Mononuclear cell (primary cell): ENCODE data around the gene ALPK3. TPM values are rescaled to one million over a fixed set of nuclear protein-coding genes. Genes with fewer than 3 reads are reported as not detected.

Source experiments
- H3K27me3 ChIP-seq: 2 replicates; pipeline ENCODE4 v1.6.0; 2011; ENCODE audit warnings: low read length, control low read depth; ENCODE audit not compliant: insufficient read depth
- H3K4me1 ChIP-seq: 2 replicates; pipeline ENCODE4 v1.5.1; 2011; ENCODE audit warnings: mild to moderate bottlenecking, low read length, control low read depth; ENCODE audit not compliant: insufficient read depth
- H3K4me3 ChIP-seq: 2 replicates; pipeline ENCODE4 v1.5.1; 2011; ENCODE audit warnings: mild to moderate bottlenecking, low read length, moderate library complexity
- H3K9me3 ChIP-seq: 2 replicates; pipeline ENCODE4 v1.5.1; 2011; ENCODE audit warnings: low read depth, mild to moderate bottlenecking, control low read depth, low read length
- total RNA-seq: library from RNA; depleted of rRNA; stranded (reverse); fragments of >200 nt; gene quantifications from one replicate; pipeline ENCODE4 v1.2.3, GENCODE V29; 2012

The ALPK3 gene
- total RNA-seq, 1 donor = 0.10 TPM

GRCh38 chr15:84889991-84890669, 73.0 kb downstream of the ALPK3 start:
- Histone ChIP-seq H3K27me3 (no peaks in the 10 kb centered on the region), H3K4me1 (no peaks in the 10 kb centered on the region), H3K9me3 (no peaks in the 10 kb centered on the region), H3K4me3 (no peak overlapping the region)

DNA sequence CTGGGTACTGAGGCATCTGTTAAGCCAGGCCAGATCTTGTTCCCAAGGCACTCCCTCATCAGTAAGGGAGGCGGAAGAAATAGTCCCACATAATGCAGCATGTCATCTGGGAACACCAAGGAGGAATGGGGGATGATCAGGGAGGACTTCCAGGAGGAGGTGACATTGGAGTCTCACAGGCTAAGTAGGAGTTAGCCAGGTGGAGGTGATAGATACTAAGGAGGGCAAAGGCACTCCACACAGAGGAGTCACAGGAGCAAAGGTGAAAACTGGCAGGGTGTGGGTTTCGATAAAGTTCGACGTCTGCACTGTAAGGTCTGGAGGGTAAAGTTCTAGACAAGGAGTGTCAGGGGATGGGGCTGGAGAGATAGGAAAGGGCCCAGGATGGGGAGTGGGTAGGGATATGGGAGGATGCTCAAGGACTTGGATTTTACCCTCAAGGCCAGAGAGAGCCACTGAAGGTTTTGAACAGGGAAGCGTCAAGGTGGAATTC, 73.6 kb downstream of the ALPK3 start:
- H3K27me3 ChIP-seq = no peaks in the 10 kb centered on the region
- no peak overlapping the region for H3K4me3 ChIP-seq
- no peaks in the 10 kb centered on the region for H3K9me3 ChIP-seq
- H3K4me1 ChIP-seq = no peaks in the 10 kb centered on the region

GRCh38 chr15:84891339-84891738, 74.2 kb downstream of the ALPK3 start:
- Histone ChIP-seq H3K27me3 (no peaks in the 10 kb centered on the region), H3K4me3 (no peak overlapping the region), H3K9me3 (no peaks in the 10 kb centered on the region), H3K4me1 (no peaks in the 10 kb centered on the region)

DNA sequence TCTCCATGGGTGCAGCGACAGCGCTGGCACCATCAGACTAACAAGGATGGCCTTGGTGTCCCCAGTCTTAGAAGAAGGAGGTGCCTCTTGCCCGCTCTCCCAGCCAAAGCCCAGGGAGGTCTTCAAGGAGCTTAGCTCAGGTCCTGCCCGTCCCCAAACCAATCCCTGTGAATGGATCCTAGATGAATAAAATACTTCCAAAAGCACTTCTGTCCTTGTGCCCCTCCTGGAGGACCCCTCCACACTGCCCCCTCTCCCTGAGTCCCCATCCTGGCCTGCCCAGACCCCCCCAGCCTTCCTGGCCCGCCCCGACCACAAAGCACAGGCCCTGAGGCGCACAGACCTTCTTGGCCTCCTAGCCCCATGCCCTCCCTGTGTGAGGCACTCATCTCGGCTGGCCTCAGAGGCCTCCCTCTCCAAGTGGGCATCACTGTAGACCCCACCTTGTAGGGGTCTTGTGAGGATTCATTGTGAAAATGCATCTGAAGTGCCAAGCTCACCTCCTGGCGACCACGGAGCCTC, 75.7 kb downstream of the ALPK3 start:
- H3K9me3 ChIP-seq = no peaks in the 10 kb centered on the region
- no peaks in the 10 kb centered on the region for H3K27me3 ChIP-seq
- H3K4me3 ChIP-seq = no peak overlapping the region
- H3K4me1 ChIP-seq = no peaks in the 10 kb centered on the region

GRCh38 chr15:84893607-84894006, 76.5 kb downstream of the ALPK3 start:
- no peak overlapping the region for H3K4me3 ChIP-seq

GRCh38 chr15:84894736-84895425, 77.7 kb downstream of the ALPK3 start:
- Histone ChIP-seq H3K9me3 (no peaks in the 10 kb centered on the region), H3K4me3 (no peak overlapping the region), H3K4me1 (no peaks in the 10 kb centered on the region), H3K27me3 (no peaks in the 10 kb centered on the region)

More at GRCh38 chr15:84893607-84894006, 76.5 kb downstream of the ALPK3 start:
- H3K4me1 ChIP-seq = no peaks in the 10 kb centered on the region
- no peaks in the 10 kb centered on the region for H3K27me3 ChIP-seq
- H3K9me3 ChIP-seq = no peaks in the 10 kb centered on the region

DNA sequence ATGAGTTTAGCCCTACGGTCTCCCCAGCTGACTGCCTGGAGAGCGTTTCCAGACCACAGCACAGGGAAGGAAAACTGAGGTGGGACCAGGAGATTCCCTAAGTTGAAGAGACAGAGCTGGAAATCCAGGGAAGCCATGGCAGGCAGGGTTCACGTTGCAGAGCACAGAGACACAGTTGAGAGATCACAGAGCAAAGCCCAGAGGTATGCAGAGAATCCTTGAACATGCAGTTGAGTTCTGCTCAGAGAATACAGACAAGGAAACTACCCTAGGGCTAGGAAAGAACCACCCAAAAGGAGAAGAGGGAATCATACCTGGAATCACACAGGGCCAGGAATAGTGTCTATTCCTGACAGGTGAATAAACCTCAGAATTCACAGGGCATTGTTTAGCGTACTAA, 81.6 kb downstream of the ALPK3 start:
- no peak overlapping the region for H3K4me3 ChIP-seq
- no peaks in the 10 kb centered on the region for H3K27me3 ChIP-seq
- no peaks in the 10 kb centered on the region for H3K4me1 ChIP-seq
- no peaks in the 10 kb centered on the region for H3K9me3 ChIP-seq

- Histone ChIP-seq H3K27me3 (no peaks in the 10 kb centered on the region), H3K9me3 (no peaks in the 10 kb centered on the region), H3K4me1 (no peaks in the 10 kb centered on the region), H3K4me3 (no peak overlapping the region)
Measured at GRCh38 chr15:84899750-84900149, 82.6 kb downstream of the ALPK3 start.

GRCh38 chr15:84901540-84901939, 84.4 kb downstream of the ALPK3 start:
- Histone ChIP-seq H3K27me3 (no peaks in the 10 kb centered on the region), H3K4me1 (no peaks in the 10 kb centered on the region), H3K4me3 (no peak overlapping the region), H3K9me3 (no peaks in the 10 kb centered on the region)

GRCh38 chr15:84903751-84904150, 86.6 kb downstream of the ALPK3 start:
- Histone ChIP-seq H3K4me3 (no peak overlapping the region), H3K9me3 (no peaks in the 10 kb centered on the region), H3K4me1 (no peaks in the 10 kb centered on the region), H3K27me3 (no peaks in the 10 kb centered on the region)

DNA sequence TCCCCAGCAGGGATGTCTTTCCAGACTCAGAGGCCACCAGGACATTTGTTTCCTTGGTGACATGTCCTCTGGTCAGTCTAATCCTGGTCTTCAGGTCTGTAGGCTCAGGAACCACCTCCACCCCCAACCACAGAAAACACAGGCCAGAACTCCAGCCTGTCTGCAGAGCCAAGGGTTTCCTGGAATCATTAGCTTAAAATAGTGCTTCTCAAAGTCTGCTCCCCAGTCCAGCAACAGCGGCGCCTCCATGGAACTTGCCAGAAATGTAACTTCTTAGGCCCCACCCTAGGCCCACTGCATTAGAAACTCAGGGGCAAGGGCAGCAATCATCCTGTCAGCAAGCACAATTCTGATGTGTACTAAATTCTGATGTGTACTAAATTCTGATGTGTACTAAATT, 87.3 kb downstream of the ALPK3 start:
- Histone ChIP-seq H3K4me3 (no peak overlapping the region), H3K27me3 (no peaks in the 10 kb centered on the region), H3K9me3 (no peaks in the 10 kb centered on the region), H3K4me1 (no peaks in the 10 kb centered on the region)

DNA sequence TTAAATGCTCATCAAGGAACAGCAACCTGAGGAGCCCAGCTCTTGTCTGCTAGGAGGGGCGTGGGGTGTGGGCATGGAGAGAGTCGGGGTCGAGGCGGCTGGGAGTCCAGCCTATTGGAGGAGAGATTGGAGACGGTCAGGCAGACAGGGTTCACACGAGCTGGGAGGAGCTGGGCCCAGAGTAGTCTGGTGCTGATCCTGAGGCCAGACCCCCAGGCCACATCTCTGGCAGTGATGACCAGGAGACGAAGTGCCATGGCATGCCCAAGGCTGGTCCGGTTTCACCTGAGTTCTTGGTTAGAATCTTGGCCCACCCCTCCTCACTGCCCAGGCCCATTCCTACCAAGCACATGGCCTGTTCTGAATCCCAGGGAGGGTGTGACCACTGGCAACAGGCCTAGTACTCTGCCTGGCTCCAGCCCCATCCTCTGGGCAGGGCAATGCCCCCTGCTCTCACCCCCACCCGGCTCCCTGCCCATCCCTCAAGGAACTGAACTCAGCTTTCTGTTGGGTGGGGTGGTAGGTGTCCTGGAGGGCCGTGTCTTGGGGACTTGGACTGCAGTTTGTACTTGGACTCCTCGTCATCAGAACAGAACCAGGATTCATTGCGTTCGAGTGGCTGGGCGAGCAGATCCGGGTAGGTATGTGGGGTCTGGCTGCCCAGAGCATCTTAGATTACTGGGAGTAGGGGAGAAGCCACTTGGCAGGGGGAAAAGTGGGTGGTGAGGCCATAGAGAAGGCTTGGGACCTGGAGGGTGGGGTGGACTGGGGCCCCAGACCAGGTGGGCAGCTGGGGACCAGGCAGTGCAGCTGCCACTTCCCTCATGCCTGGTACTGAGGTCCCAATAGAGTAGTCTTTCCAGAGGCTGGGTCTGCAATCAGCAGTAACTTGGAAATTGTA, 88.1 kb downstream of the ALPK3 start:
- H3K4me1 ChIP-seq = no peaks in the 10 kb centered on the region

DNA sequence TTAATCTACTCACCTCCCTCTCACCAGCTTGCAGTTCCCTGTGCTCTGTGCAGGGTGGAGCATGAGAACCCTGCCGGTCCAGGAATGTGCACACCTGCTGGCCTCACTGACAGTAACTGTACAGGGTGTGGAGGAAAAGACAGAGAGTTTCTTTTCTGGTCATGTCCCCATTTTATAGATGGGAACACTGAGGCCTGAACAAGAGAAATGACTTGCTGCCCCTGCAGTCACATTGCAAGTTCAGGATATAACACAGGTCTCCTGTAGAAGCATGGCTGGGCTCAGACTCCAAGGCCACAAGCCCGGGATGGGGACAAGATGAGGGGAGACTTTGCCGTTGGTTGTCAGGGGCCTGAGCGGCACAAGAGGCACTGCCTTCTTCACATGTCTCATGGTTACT, 90.6 kb downstream of the ALPK3 start:
- no peaks in the 10 kb centered on the region for H3K4me1 ChIP-seq
- no peak overlapping the region for H3K4me3 ChIP-seq
- H3K9me3 ChIP-seq = no peaks in the 10 kb centered on the region
- H3K27me3 ChIP-seq = no peaks in the 10 kb centered on the region

More for the DNA sequence above, 88.1 kb downstream of the ALPK3 start:
- H3K4me3 ChIP-seq = no peak overlapping the region
- no peaks in the 10 kb centered on the region for H3K27me3 ChIP-seq
- H3K9me3 ChIP-seq = no peaks in the 10 kb centered on the region

DNA sequence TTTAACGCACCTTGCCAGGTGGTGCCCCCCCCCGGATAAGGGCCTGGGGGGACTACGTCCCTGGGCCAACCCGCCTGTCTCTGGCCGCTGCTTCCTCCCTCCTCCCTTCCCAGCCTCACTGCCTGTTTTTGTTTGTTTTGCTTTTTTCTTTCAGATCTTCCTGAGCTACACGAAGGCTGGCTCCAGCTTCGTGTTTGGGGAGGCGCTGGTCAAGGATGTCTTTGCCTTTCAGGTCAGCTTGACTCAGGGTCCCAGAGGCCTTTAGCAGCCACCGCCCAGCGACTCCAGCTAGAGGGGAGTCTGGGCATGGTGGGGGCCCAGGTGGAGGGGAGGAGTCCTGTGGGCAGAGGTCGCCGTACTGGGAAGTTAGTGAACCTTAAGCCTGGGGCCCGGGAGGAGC, 91.4 kb downstream of the ALPK3 start:
- no peaks in the 10 kb centered on the region for H3K27me3 ChIP-seq
- H3K4me1 ChIP-seq = no peaks in the 10 kb centered on the region
- H3K9me3 ChIP-seq = no peaks in the 10 kb centered on the region
- no peak overlapping the region for H3K4me3 ChIP-seq

DNA sequence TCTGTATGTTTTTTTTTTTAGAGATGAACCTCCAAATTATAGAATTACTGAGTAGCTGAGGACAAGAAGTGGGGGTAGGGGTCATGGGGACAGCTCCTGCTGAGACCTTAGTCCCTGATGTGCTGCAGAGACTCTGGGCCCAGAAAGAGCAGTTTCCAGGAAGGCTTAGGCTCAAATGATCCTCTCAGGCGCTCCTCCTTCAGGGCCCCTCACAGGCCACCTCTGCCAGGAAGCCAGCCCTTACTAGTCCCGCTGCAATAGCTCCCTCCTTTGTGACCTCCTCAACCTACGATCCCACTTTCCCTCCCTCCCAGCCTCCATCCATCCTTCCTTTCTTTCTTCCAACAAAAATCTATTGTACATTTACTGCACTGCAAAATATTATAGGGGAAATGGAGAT, 91.9 kb downstream of the ALPK3 start:
- Histone ChIP-seq H3K9me3 (no peaks in the 10 kb centered on the region), H3K4me3 (no peak overlapping the region), H3K27me3 (no peaks in the 10 kb centered on the region), H3K4me1 (no peaks in the 10 kb centered on the region)
